IMR-90 (cell line): Measurements from ENCODE around the gene INO80E. TPM values are rescaled to one million over a fixed set of nuclear protein-coding genes. Genes with fewer than 3 reads are reported as not detected.

Experiments
- ATAC-seq: fragments of 200-7000 bp; cut with Tn5 transposase; 2 replicates; pipeline ENCODE4 v1.9.1; 2020; ENCODE audit warnings: low read depth, mild to moderate bottlenecking, moderate library complexity
- BruUV-seq: library from RNA; stranded (reverse); fragments of 400-500 nt; replicated peaks from 2 replicates; lab custom pipeline; 2021; lab: Mats Ljungman, UMichigan
- CTCF ChIA-PET: fragments of 300-600 bp; formaldehyde crosslinking; extraction: SDS; loops from one replicate; lab custom pipeline; 2021; ENCODE audit warnings: antibody characterized with exemption; lab: Yijun Ruan, JAX
- POLR2A ChIA-PET: fragments of 300-600 bp; sonication (Branson Sonifier 250); formaldehyde crosslinking; loops from one replicate; lab custom pipeline; 2022; ENCODE audit warnings: antibody characterized with exemption; ENCODE audit not compliant: unreplicated experiment; lab: Charles Lee
- DNase-seq: peaks from one replicate; pipeline ENCODE4 v3.0.0; 2013
- H2AFZ ChIP-seq: replicated peaks from 2 replicates; pipeline ENCODE3; 2013; ENCODE audit warnings: low read length, mild to moderate bottlenecking; ENCODE audit not compliant: poor library complexity
- H2AK5ac ChIP-seq: 2 replicates; pipeline ENCODE4 v1.6.1; 2013; ENCODE audit warnings: low read depth, low read length, inconsistent platforms
- H2AK9ac ChIP-seq: replicated peaks from 2 replicates; pipeline ENCODE3; 2013; ENCODE audit warnings: mild to moderate bottlenecking, low read depth, low read length, moderate library complexity; ENCODE audit not compliant: poor library complexity
- H2BK120ac ChIP-seq: 2 replicates; pipeline ENCODE4 v1.6.1; 2013; ENCODE audit warnings: low read depth, low read length, inconsistent platforms
- H2BK15ac ChIP-seq: 3 replicates; pipeline ENCODE4 v1.6.1; 2013; ENCODE audit warnings: low read depth, low read length, inconsistent platforms
- H2BK20ac ChIP-seq: 2 replicates; pipeline ENCODE4 v1.6.1; 2013; ENCODE audit warnings: low read depth, mild to moderate bottlenecking, inconsistent platforms, low read length, moderate library complexity
- H2BK5ac ChIP-seq: 2 replicates; pipeline ENCODE4 v1.6.1; 2013; ENCODE audit warnings: mild to moderate bottlenecking, low read depth, low read length, inconsistent platforms; ENCODE audit not compliant: poor library complexity, severe bottlenecking
- H3K14ac ChIP-seq: replicated peaks from 2 replicates; pipeline ENCODE4 v1.6.1; 2013; ENCODE audit warnings: low read depth, low read length, inconsistent platforms
- H3K18ac ChIP-seq: 2 replicates; pipeline ENCODE4 v1.6.1; 2013; ENCODE audit warnings: low read depth, low read length, control low read depth
- H3K23ac ChIP-seq: 2 replicates; pipeline ENCODE4 v1.6.1; 2013; ENCODE audit warnings: low read depth, low read length, inconsistent platforms
- H3K27ac ChIP-seq: 2 replicates; pipeline ENCODE4 v1.5.1; 2013; ENCODE audit warnings: mild to moderate bottlenecking, control low read depth, low read length; ENCODE audit not compliant: insufficient read depth
- H3K27me3 ChIP-seq: 2 replicates; pipeline ENCODE4 v1.6.1; 2013; ENCODE audit warnings: low read length; ENCODE audit not compliant: control insufficient read depth, insufficient read depth
- H3K36me3 ChIP-seq: 2 replicates; pipeline ENCODE4 v1.6.1; 2013; ENCODE audit warnings: low read length, mixed read lengths; ENCODE audit not compliant: control insufficient read depth, insufficient read depth
- H3K4ac ChIP-seq: 2 replicates; pipeline ENCODE4 v1.6.1; 2013; ENCODE audit warnings: low read depth, low read length, inconsistent platforms
- H3K4me1 ChIP-seq: 2 replicates; pipeline ENCODE4 v1.6.1; 2013; ENCODE audit warnings: low read length, mixed read lengths; ENCODE audit not compliant: control insufficient read depth, insufficient read depth
- H3K4me2 ChIP-seq: 2 replicates; pipeline ENCODE4 v1.6.1; 2013; ENCODE audit warnings: low read depth, mild to moderate bottlenecking, control low read depth, low read length, moderate library complexity
- H3K4me3 ChIP-seq: 2 replicates; pipeline ENCODE4 v1.5.1; 2013; ENCODE audit warnings: low read depth, mild to moderate bottlenecking, control low read depth, low read length, moderate library complexity; ENCODE audit not compliant: insufficient read depth
- H3K56ac ChIP-seq: 2 replicates; pipeline ENCODE4 v1.6.1; 2013; ENCODE audit warnings: low read length, inconsistent platforms; ENCODE audit not compliant: insufficient read depth; ENCODE audit errors: extremely low read depth
- H3K79me1 ChIP-seq, 2 experiments: 2 replicates each; pipeline ENCODE4 v1.6.1; 2013; ENCODE audit warnings: low read length in 2 of 2, inconsistent platforms in 1 of 2, low read depth in 1 of 2
- H3K9ac ChIP-seq: 2 replicates; pipeline ENCODE4 v1.6.1; 2013; ENCODE audit warnings: low read depth, low read length, control low read depth
- H3K9me1 ChIP-seq: 2 replicates; pipeline ENCODE4 v1.6.1; 2013; ENCODE audit warnings: low read length, inconsistent platforms; ENCODE audit not compliant: insufficient read depth
- H3K9me3 ChIP-seq: 2 replicates; pipeline ENCODE4 v1.6.1; 2013; ENCODE audit warnings: low read length; ENCODE audit not compliant: control insufficient read depth, insufficient read depth
- H4K20me1 ChIP-seq: 2 replicates; pipeline ENCODE4 v1.6.1; 2013; ENCODE audit warnings: low read length, inconsistent platforms; ENCODE audit not compliant: insufficient read depth
- H4K5ac ChIP-seq: 2 replicates; pipeline ENCODE4 v1.6.1; 2013; ENCODE audit warnings: mild to moderate bottlenecking, low read depth, low read length, control low read depth
- H4K8ac ChIP-seq, 2 experiments: 2 replicates each; pipeline ENCODE4 v1.6.1; 2013; ENCODE audit warnings: low read depth in 2 of 2, low read length in 2 of 2, control low read depth in 1 of 2, inconsistent platforms in 1 of 2
- H4K91ac ChIP-seq: 2 replicates; pipeline ENCODE4 v1.6.1; 2013; ENCODE audit warnings: low read depth, low read length, inconsistent platforms; ENCODE audit not compliant: insufficient read depth
- BHLHE40 ChIP-seq: fragments of 150-350 bp; IDR thresholded peaks from 2 replicates; pipeline ENCODE4 v1.6.1; 2016; ENCODE audit warnings: mild to moderate bottlenecking, low read depth, low read length
- CHD1 ChIP-seq: IDR thresholded peaks from 2 replicates; pipeline ENCODE4 v1.6.1; 2012; ENCODE audit warnings: low read depth, low read length, improper control_type of control experiment
- CTCF ChIP-seq: conservative IDR thresholded peaks from 2 replicates; pipeline ENCODE4 v1.5.1; 2012; ENCODE audit warnings: mild to moderate bottlenecking, low read depth, low read length, improper control_type of control experiment
- FOS ChIP-seq: fragments of 150-350 bp; IDR thresholded peaks from 2 replicates; pipeline ENCODE4 v1.6.1; 2016; ENCODE audit warnings: low read depth, low read length
- MAFK ChIP-seq: IDR thresholded peaks from 2 replicates; pipeline ENCODE4 v1.6.1; 2012; ENCODE audit warnings: low read depth, low read length, improper control_type of control experiment
- MXI1 ChIP-seq: IDR thresholded peaks from 2 replicates; pipeline ENCODE4 v1.6.1; 2012; ENCODE audit warnings: low read depth, mild to moderate bottlenecking, low read length, moderate library complexity, borderline replicate concordance
- POLR2A ChIP-seq: IDR thresholded peaks from 2 replicates; pipeline ENCODE4 v1.6.1; 2012; ENCODE audit warnings: mild to moderate bottlenecking, low read depth, low read length
- RFX5 ChIP-seq: IDR thresholded peaks from 2 replicates; pipeline ENCODE4 v1.8.0; 2012; ENCODE audit warnings: low read depth, mild to moderate bottlenecking, low read length, moderate library complexity
- USF2 ChIP-seq: fragments of 150-350 bp; IDR thresholded peaks from 2 replicates; pipeline ENCODE4 v1.6.1; 2017; ENCODE audit warnings: mild to moderate bottlenecking, antibody characterized with exemption, low read length, low read depth
- WGBS, 2 experiments: methylation state at CpG; one replicate each; pipeline versions ENCODE4 v1.1.5 to v1.1.7; 2013; ENCODE audit warnings: missing lambda C conversion rate in 2 of 2; ENCODE audit not compliant: insufficient read length in 1 of 2; ENCODE audit errors: extremely low coverage in 2 of 2; 5-methylcytosine and 5-hydroxymethylcytosine counted together
- dilution Hi-C: fragments of 300-500 bp; cut with HindIII; formaldehyde crosslinking; loops from one replicate; pipeline ENCODE4 v1.14.3; 2018; ENCODE audit warnings: low sequenced_read_pairs; ENCODE audit not compliant: unreplicated experiment
- in situ Hi-C: fragments of 300-500 bp; cut with MboI; formaldehyde crosslinking; loops from 3 replicates; pipeline ENCODE4 v1.14.3; 2019; ENCODE audit warnings: low sequenced_read_pairs, inconsistent platforms, mixed read lengths
- intact Hi-C: fragments of 100-400 bp; cut with micrococcal nuclease; formaldehyde crosslinking; loops from 2 replicates; pipeline ENCODE4 v1.10.0; 2022
- polyA plus RNA-seq, 3 experiments: library from polyadenylated mRNA; depleted of rRNA; stranded (reverse); fragments of >200 nt; gene quantifications; 2 replicates each; pipeline ENCODE4 v1.2.3, GENCODE V29; 2012; ENCODE audit warnings: low replicate concordance in 1 of 3
- total RNA-seq: library from RNA; depleted of rRNA; stranded (reverse); fragments of >200 nt; gene quantifications from 2 replicates; pipeline ENCODE4 v1.2.3, GENCODE V29; 2012

INO80E gene
- total and polyA plus RNA-seq, 2 of the 4 experiments (the other 2 are of a cell fraction), result 40.9 to 42.1 TPM

- Histone ChIP-seq H2BK15ac (no peak overlapping the region), H3K79me1 (peaks cover 11 to 39% of the 10 kb centered on the region in 2 experiments; a peak in 3 of 4 replicates), H4K91ac (peak overlapping the region; percentile 47; the same call in 1 of the 2 replicates), H4K8ac (peak overlapping the region; percentile 24 to 93; a peak in 2 of 4 replicates), H3K4me2 (no peak overlapping the region), H2AK5ac (peak overlapping the region; percentile 61), H2BK5ac (no peak overlapping the region), H3K4me3 (no peak overlapping the region), H2BK20ac (no peak overlapping the region), H3K14ac (no peak overlapping the region; the same call in 1 of the 2 replicates), H3K36me3 (peaks cover 25% of the 10 kb centered on the region), H3K18ac (no peak overlapping the region), H3K9ac (no peak overlapping the region; the same call in 1 of the 2 replicates), H3K27me3 (no peaks in the 10 kb centered on the region), H3K23ac (peak overlapping the region; percentile 56; the same call in 1 of the 2 replicates), H3K4ac (peak overlapping the region; percentile 64), H2AFZ (peak overlapping the region; percentile 99), H3K27ac (no peak overlapping the region; the same call in 1 of the 2 replicates), H2BK120ac (no peak overlapping the region), H3K4me1 (peaks cover 8% of the 10 kb centered on the region), H2AK9ac (peak overlapping the region; percentile 68), H3K56ac (no peak overlapping the region), H4K20me1 (no peaks in the 10 kb centered on the region), H3K9me1 (peaks cover 5% of the 10 kb centered on the region; the same call in 1 of the 2 replicates), H4K5ac (no peak overlapping the region), H3K9me3 (no peaks in the 10 kb centered on the region)
- BruUV-seq, result no TSS peak
- intact Hi-C loops, result loop anchor here (2.0 kb wide), 1 partner anchor 131 kb away; the partner anchor contains the start of gene CDIPT
- dilution Hi-C loops, result no loop called here
- CTCF ChIA-PET, result interaction anchor here (0.6 kb wide), 1 partner anchor 127 kb away, joined by 3 read pairs; no protein-coding TSS in a partner anchor
- POLR2A ChIA-PET, result no interaction called here
- no peak for DNase-seq
- ATAC-seq, result no peak
- WGBS, 2 experiments, result 96% methylated on average over 4 of the region's 9 CpGs; no CpG with 5 or more reads in 1 of the 2 experiments
- in situ Hi-C loops, result no loop called here
- TF ChIP-seq POLR2A (no peak), USF2 (no peak), BHLHE40 (no peak), CTCF (no peak), FOS (no peak), RFX5 (no peak), CHD1 (no peak), MAFK (no peak), MXI1 (no peak)
Measured at GRCh38 chr16:29993903-29994599, 2.0 kb upstream of the INO80E start.
